Bronchial epithelial cell (primary cell): ENCODE measurements around the gene MAGI2. TPM values are rescaled to one million over a fixed set of nuclear protein-coding genes. Genes with fewer than 3 reads are reported as not detected.

ENCODE experiments used
- DNase-seq: peaks from one replicate; pipeline ENCODE4 v3.0.0-alpha.2; 2010; ENCODE audit warnings: low read depth
- FAIRE-seq: peaks from 2 replicates; lab custom pipeline; 2011; peaks lifted over from hg19 to GRCh38; lab: Jason Lieb, UNC
- H3K27me3 ChIP-seq: 2 replicates; pipeline ENCODE4 v1.5.1; 2011; ENCODE audit warnings: low read length; ENCODE audit not compliant: control insufficient read depth, insufficient read depth
- H3K36me3 ChIP-seq: 2 replicates; pipeline ENCODE4 v1.5.1; 2011; ENCODE audit warnings: low read length; ENCODE audit not compliant: control insufficient read depth, insufficient read depth
- H3K4me3 ChIP-seq: 2 replicates; pipeline ENCODE4 v1.5.1; 2011; ENCODE audit warnings: mild to moderate bottlenecking, low read depth, low read length, control low read depth
- total RNA-seq: library from RNA; depleted of rRNA; stranded (reverse); fragments of >200 nt; gene quantifications from 2 replicates; pipeline ENCODE4 v1.2.1, GENCODE V29; 2014
- TF ChIP-seq, protein P1 (sequence below): IDR thresholded peaks from 2 replicates; pipeline ENCODE4 v1.5.1; 2011; ENCODE audit warnings: mild to moderate bottlenecking, moderate library complexity, low read length, control low read depth, inconsistent platforms; ENCODE audit not compliant: insufficient read depth, severe bottlenecking

The MAGI2 gene
- total RNA-seq, 1 donor from 2014 or later, result 2.6 TPM

DNA sequence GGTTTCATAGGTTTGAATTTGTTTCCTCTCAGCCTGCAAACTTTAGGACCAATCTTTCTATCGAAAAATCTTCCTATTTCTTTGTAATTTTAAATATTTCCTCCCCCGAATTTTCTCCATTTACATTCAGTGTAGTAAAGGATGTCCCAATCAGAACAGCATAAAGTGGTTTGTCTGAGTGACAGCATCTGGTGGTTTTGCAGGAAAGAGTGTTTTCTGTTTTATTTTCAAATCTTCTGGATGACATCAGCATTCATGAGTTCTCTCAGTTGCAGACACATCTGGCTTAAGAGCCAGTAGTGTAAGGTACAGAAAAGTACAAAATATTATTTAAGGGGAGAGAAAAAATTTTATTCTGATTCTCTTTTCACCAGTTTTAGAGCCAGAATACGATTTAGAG is 1020.0 kb downstream of the MAGI2 start:
- DNase-seq, result no peak
- FAIRE-seq, result no peak
- no peak overlapping the region for H3K4me3 ChIP-seq

DNA sequence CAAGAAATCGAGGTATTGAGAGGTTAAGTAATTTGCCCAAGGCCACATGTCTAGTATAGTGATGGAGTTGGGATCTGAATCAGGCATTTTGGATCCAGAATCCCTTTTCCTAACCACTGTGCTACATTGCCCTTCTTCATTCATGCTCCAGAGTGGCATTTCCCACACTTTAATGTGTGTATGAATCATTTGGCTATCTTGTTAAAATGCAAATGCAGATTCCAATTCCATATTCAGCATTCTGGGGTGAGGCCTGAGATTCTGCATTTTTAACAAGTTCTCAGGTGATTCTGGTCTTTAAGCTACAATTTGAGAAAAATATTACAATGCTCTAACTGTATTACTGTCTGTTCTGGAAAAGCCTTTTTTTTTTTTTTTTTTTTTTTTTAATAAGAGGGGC is 1023.6 kb downstream of the MAGI2 start:
- TF ChIP-seq, protein P1, sequence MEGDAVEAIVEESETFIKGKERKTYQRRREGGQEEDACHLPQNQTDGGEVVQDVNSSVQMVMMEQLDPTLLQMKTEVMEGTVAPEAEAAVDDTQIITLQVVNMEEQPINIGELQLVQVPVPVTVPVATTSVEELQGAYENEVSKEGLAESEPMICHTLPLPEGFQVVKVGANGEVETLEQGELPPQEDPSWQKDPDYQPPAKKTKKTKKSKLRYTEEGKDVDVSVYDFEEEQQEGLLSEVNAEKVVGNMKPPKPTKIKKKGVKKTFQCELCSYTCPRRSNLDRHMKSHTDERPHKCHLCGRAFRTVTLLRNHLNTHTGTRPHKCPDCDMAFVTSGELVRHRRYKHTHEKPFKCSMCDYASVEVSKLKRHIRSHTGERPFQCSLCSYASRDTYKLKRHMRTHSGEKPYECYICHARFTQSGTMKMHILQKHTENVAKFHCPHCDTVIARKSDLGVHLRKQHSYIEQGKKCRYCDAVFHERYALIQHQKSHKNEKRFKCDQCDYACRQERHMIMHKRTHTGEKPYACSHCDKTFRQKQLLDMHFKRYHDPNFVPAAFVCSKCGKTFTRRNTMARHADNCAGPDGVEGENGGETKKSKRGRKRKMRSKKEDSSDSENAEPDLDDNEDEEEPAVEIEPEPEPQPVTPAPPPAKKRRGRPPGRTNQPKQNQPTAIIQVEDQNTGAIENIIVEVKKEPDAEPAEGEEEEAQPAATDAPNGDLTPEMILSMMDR, result no peak
- FAIRE-seq, result no peak

More for the DNA sequence above, 1020.0 kb downstream of the MAGI2 start:
- H3K27me3 ChIP-seq, result no peaks in the 10 kb centered on the region
- TF ChIP-seq, protein P1, result no peak
- H3K36me3 ChIP-seq, result no peaks in the 10 kb centered on the region

DNA sequence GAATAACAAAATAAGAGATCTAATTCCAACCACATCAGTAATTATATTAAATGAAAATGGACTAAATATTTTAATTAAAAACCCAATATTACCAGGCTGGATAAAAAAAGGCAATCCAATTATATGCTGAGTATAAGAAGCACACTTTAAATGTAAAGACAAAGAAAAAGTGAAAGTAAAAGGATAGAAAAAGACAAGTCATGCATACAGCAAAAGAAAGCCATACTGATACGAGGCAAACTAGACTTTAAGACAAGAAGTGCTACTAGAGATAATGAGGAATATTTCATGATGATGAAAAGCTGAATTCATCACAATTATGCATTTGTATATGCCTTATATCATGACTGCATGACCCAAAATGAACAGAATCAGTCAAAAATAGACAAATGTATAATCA is 1026.3 kb downstream of the MAGI2 start:
- no peak overlapping the region for H3K4me3 ChIP-seq
- FAIRE-seq, result no peak
- H3K36me3 ChIP-seq, result no peaks in the 10 kb centered on the region
- TF ChIP-seq, protein P1, result no peak
- no peaks in the 10 kb centered on the region for H3K27me3 ChIP-seq
- DNase-seq, result no peak

More for the DNA sequence above, 1023.6 kb downstream of the MAGI2 start:
- no peak for DNase-seq
- H3K27me3 ChIP-seq, result no peaks in the 10 kb centered on the region
- no peak overlapping the region for H3K4me3 ChIP-seq
- no peaks in the 10 kb centered on the region for H3K36me3 ChIP-seq

DNA sequence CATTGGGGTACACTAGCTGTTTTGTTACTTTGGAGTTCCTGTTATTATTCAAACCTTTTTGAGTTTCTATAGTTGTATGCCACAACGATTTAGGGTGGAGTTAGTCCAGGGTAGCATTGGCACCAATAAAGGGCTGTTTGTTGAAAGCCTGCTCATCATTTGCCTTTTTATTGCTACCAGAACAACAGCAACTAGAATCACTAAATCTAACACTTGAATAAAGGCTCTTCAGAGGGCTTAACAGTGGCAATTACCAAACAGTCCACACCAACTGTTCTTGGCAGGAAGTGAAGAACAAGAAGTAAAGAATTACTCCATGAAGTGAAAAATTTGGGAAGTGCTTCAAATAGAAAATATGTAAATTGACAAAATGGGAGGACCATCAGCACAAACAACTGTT is 1033.5 kb downstream of the MAGI2 start:
- H3K36me3 ChIP-seq, result no peaks in the 10 kb centered on the region
- H3K4me3 ChIP-seq, result no peak overlapping the region
- TF ChIP-seq, protein P1, result no peak
- no peaks in the 10 kb centered on the region for H3K27me3 ChIP-seq
- no peak for FAIRE-seq
- DNase-seq, result no peak

DNA sequence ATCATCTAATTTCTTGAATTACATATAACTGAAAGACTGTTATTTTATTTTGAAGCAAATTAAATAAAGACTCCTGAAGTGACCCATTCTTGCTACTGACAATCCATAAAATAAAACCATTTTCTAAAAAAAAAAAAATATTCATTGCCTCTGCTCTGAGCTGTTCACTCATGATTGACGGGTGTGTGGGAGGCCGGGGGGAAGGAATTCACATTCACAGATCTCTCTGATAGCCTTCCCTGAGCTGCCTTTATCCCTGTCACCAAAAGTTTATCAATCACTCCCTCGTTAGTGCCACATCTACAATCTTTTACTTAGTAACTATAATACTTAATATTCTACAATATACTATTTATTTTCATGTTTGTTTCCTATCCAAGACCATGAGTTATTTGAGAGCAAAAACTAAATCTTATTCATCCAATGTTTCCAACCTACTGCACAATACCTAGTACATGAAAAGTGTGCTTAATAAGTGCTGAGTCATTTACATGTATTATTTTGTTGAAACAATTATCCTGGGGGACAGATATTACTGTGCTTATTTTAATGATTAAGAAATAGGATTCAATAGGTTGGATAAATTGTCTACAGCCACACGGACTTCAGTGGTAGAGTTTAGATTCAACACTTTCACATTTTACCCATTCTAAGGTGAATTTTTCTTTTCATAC is 1036.2 kb downstream of the MAGI2 start:
- no peak for DNase-seq
- FAIRE-seq, result no peak
- TF ChIP-seq, protein P1, result no peak

DNA sequence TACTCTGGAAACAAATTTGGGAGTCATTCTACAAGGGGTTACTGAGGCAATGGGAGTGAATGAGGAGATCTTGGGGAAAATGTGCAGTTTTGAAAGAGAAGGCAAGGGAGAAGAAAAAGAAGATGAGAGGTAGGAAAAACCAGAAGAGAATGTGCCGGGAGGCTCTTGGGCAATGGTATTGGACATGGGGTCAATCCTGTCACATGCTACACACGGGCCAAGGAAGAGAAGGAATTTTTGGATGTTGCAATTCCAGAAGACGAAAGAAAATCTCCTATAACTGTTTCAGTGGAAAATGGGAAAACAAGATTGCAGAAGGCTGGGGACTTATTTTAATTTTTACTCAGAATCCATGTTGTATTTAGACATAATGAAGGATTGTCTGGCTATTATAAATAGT is 1039.9 kb downstream of the MAGI2 start:
- Histone ChIP-seq H3K36me3 (no peaks in the 10 kb centered on the region), H3K27me3 (no peaks in the 10 kb centered on the region), H3K4me3 (no peak overlapping the region)
- FAIRE-seq (no peak), DNase-seq (no peak)
- TF ChIP-seq, protein P1, result no peak

More for the DNA sequence above, 1036.2 kb downstream of the MAGI2 start:
- H3K36me3 ChIP-seq, result no peaks in the 10 kb centered on the region
- no peaks in the 10 kb centered on the region for H3K27me3 ChIP-seq
- H3K4me3 ChIP-seq, result no peak overlapping the region
